Stimulated activated CD4-positive, alpha-beta T cell treated with anti-CD3 and anti-CD28 coated beads, Interleukin-1b, Interleukin-23, amount 100 ng/mL, for 48 hours (primary cell): Measurements from ENCODE around the gene GYS2.
"Not testable (repeated sequence)": the region's sequence is repeated elsewhere in the genome, so short reads cannot be mapped to it uniquely, and the experiment has no call there.

Source experiments
- DNase-seq: peaks from one replicate; pipeline ENCODE4 v3.0.0-alpha.2; 2020

GYS2 gene

DNA sequence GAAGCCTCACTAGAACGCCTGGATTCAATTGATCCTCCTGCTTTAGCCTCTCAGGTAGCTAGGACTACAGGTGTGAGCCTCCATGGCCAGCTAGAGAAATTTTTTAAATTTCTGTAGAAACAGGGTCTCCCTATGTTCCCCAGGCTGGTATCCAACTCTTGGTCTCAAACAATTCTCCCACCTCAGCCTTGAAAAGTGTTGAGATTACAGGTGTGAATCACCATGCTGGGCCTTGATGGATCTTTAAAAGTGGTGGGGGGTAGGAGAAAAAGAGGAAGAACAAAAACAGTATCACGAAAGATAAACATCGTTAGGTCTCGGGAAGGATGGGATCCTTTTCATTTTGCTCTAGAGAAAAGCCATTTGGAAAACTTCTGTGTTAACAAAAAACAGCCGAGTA, 4.5 kb downstream of the GYS2 start:
- DNase-seq, result no peak

- no peak for DNase-seq
These were observed 5.3 kb downstream of the GYS2 start for GRCh38 chr12:21599143-21599999.

DNA sequence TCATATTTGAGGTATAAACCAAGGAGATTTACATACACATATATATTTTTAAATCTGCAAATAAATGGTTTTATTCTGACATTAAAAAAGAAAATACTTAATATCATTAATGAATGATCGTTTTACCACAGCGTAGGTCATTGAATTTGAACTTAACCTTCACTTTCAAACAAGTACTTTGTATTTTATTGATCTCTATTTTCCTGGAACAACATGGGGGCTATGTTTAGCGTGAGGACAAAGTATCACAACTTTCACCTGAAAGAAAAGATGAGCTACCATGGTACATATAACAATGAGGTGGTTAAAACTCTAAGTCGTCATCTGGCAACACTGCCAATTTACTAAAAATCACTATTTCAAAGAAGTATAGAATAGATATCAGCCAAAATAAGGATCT, 6.0 kb downstream of the GYS2 start:
- DNase-seq, result no peak

DNA sequence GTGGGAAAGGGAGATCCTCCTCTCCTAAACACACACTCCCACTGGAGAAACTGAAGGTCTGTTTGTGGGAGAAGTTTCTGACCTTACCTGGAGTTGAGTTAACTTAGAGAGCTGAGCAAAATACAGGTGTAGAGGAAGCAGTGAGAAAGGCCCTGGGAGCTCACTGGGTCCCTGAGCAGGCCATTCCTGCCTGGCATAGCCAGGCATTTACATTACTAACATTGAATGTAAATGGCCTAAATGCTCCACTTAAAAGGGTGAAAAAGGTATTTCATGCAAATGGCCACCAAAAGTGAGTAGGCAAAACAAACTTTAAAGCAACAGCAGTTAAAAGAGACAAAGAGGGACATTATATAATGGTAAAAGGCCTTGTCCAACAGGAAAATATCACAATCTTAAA, 9.3 kb downstream of the GYS2 start:
- not testable (repeated sequence) for DNase-seq

GRCh38 chr12:21585485-21585884, 19.2 kb downstream of the GYS2 start:
- no peak for DNase-seq

DNA sequence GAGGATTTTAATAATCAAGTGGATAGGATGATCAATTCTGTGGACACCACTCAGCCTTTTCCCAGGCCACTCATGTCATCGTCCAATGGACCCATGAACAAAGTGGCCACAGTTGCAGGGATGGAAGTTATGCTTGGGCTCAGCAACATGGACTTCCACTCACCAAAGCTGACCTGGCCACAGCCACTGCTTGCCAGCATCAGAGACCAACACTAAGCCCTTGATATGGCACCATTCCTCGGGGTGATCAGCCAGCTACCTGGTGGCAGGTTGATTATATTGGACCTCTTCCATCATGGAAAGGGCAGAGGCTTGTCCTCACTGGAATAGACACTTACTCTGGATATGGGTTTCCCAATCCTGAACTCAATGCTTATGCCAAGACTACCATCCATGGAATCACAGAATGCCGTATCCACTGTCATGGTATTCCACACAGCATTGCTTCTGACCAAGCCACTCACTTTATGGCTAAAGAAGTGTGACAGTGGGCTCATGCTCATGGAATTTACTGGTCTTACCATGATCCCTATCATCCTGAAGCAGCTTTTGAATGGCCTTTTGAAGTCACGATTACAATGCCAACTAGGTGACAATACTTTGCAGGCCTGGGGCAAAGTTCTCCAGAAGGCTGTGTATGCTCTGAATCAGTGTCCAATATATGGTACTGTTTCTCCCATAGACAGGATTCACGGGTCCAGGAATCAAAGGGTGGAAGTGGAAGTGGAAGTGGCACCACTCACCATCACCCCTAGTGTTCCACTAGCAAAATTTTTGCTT, 20.1 kb downstream of the GYS2 start:
- not testable (repeated sequence) for DNase-seq

DNA sequence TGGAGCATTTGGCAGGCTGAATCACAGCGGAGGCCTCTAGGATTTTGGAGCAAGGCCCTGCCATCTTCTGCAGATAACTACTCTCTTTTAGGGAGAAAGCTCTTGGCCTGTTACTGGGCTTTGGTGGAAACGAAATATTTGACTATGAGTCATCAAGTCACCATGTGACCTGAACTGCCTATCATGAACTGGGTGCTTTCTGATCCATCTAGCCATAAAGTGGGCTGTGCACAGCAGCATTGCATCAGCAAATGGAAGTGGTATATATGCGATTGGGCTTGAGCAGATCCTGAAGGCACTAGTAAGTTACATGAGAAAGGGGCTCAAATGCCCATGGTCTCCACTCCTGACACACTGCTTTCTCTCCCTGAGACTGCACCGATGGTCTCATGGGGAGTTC, 21.1 kb downstream of the GYS2 start:
- DNase-seq, result no peak

DNA sequence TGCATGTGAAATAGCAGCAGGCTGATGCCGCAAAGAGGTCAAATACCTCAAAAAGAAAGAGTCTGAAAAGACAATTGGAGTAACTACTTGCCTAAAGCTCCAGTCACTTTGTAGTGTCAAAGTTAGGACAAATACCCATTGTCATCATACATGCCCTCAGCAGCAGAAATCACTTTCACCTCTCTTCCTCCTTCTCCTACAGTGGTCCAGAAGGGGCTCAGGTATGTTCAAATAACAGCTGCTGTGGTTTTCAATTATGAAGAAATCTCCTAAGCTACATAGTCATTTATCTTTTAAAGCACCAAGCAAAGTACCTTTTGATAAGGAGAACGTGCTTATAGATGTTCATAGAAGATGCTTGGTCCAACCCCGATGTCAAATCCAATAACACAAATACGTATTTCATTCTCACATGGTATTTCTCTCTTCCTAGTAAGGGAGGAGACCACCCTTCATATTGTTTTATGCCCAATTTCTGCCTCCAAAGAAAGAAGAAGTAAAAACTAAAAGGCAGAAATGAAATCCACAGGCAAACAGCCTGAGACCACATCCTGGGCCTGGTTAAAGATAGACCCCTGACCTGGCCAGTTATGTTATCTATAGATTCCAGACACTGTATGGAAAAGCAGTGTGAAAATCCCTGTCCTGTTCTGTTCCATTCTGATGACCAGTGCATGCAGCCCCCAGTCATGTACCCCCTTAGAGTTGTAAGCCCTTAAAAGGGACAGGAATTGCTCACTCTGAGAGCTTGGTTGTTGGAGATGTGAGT, 23.7 kb downstream of the GYS2 start:
- DNase-seq, result no peak

DNA sequence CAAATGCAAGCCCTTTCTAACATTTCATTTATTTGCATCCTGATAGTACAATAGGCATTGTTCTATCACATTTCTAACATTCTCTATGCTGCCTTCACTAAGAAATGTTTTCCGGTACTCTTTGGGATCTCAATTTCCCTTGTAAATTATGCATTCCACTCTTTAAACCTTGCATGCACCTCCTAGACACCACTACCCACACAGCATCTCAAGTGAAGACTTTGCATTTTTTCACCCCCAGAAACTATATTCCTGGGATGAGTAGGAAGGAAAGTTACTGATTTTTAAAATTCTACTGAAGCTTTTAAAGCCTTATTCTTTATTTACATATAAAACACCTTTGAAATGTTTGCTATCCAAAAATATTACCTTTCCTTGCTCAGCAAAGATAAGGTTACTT, 27.1 kb downstream of the GYS2 start:
- no peak for DNase-seq

DNA sequence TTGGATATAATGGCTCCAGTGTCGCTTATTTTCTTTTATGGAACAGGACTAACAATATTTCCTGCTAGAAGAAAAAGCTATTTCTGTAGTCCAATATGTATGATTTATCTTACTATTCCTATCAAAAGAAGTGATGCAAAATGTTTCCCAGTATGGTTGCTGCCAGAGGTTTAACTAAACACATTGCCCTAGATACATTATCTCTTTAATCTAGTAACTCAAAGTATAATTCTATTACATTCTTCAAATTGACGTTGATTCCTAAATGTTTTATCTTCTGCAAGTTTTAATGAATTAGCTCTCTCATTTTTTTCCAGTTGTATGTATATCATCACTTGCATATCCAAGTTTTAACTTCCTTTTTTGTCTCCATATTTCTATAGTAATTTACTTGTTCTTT, 28.2 kb downstream of the GYS2 start:
- DNase-seq, result no peak

GRCh38 chr12:21573733-21574358, 30.8 kb downstream of the GYS2 start:
- no peak for DNase-seq

DNA sequence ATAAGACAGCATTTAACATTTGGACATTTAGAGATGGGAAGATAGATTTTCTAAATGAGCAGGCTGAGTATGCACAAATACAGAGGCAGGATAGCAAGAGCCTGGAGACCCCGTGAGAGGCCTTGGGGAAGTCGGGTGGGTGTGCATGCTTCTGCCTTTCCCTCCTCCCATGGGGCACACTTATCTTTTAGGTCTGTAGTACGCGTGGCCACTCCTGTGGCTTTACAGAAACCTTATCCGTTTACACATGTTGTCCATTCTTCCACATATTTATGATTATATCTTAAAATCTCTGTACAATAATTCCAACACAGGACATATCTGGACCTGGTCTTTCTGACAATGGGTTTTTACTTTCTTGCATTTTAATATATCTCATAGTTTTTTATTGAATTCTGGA, 33.6 kb downstream of the GYS2 start:
- no peak for DNase-seq

- no peak for DNase-seq
These were observed 36.5 kb downstream of the GYS2 start for GRCh38 chr12:21568115-21568514.

GRCh38 chr12:21566907-21567394, 37.7 kb downstream of the GYS2 start:
- no peak for DNase-seq

DNA sequence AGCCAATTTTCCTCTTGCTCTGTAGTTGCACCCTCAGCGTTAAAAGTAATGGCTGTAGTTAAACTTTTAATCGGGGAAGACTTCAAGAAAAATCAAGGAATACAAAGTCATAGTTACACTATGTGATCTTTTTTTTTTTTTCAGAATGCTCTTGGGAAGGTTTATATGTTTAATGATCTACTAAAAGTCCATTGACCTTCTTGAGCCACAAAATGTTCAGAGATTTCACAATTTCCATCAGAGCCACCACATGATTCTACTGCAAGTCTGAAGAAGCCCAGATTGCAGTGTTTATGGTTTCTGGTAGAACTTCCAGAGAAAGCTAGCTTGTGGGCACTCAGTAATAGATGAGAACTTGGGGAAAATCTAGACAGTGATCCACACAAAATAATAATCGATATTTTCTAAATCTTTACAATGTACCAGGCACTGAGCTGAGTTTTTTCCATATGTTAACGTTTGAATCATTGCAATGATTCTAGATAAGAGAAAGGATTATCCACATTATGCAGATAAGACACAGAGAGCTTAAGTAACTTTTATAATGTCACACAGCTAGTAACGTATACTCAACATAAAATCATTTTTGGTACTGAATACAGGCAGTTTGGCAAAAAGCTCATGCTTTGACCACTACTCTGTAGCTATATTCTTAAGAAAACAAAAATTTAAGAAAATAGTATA, 38.3 kb downstream of the GYS2 start:
- no peak for DNase-seq

- no peak for DNase-seq
These were observed 41.8 kb downstream of the GYS2 start for GRCh38 chr12:21562859-21563258.

DNA sequence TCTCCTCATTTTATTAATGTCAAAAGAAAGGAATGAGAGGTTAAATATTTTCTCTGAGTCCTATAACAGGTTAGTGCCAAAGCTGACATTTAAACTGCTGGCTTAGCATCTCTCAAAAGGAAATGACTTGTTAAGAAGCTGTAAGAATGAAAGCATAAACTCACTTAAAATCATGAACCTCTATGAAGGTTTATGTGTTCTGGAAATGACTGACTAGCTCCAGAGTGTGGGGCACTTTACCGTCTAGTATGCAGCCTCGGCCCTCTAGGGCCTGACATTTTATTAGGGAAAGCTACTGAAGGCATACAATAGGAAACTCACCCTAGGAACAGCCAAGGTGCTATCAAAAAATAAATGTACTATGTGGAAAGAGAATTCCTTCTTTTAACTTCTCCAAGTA, 43.5 kb downstream of the GYS2 start:
- no peak for DNase-seq

DNA sequence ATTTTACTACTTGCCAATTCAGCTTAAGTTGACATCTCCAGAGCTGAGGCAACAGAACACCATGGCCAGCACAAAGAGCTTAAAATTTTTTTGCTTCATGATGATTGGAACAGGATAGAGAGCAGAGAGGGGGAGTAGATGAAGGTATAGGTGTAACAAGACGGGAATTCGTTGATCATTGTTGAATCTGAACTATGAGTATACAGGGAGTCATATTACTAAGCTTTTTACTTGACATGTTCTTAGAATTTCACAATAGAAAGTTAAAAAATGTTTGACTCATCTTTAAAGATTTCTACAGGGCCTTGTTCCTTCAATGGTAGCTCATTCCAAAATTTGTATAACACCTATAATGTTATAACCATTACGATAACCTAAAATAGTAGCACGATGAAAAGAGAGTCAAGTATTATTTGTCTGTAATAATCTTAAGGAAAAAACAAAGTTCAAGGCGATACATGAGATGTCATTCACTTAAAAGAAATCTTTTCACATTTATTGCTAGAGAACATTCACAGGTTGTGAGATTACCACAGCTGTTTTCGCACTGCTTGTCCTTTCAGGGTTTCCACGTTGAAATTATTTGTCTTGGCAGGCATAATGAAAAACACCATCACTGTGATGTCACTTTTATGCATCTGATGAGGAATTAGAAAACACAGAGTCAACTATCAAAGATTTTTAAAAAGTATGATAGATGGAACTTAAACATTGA, 44.6 kb downstream of the GYS2 start:
- DNase-seq, result no peak

GRCh38 chr12:21558100-21558679, 46.5 kb downstream of the GYS2 start:
- DNase-seq, result no peak

GRCh38 chr12:21553329-21553675, 51.3 kb downstream of the GYS2 start:
- DNase-seq, result no peak

- no peak for DNase-seq
These were observed 51.9 kb downstream of the GYS2 start for GRCh38 chr12:21552635-21553328.
